ENCODE measurements around the gene BRICD5.

GRCh38 chr16:2232094-2232990 lies 21.7 kb upstream of the BRICD5 start:
- TF ChIP-seq CTCF (IDR thresholded peaks at IDR 0.05) = no peak
- TF ChIP-seq EZH2 (IDR thresholded peaks at IDR 0.05) = no peak
- no peak for TF ChIP-seq EZH2phosphoT487 (IDR thresholded peaks at IDR 0.05)
